H1 (cell line): ENCODE data around the gene EVA1C. TPM values are rescaled to one million over a fixed set of nuclear protein-coding genes. Genes with fewer than 3 reads are reported as not detected.

ENCODE experiments used
- CTCF ChIA-PET: fragments of 300-600 bp; sonication (Branson Sonifier 250); formaldehyde crosslinking; loops from one replicate; lab custom pipeline; 2021; ENCODE audit not compliant: partially characterized antibody; lab: Charles Lee
- POLR2A ChIA-PET: fragments of 300-600 bp; sonication (Branson Sonifier 250); formaldehyde crosslinking; loops from one replicate; lab custom pipeline; 2021; ENCODE audit warnings: inconsistent platforms; ENCODE audit not compliant: partially characterized antibody; lab: Charles Lee
- DNase-seq, 2 experiments: peaks; one replicate each; pipeline versions ENCODE4 v3.0.0 to v3.0.0-alpha.2; 2010 to 2022; ENCODE audit warnings: low spot score in 2 of 2, low read depth in 1 of 2, mixed read lengths in 1 of 2
- FAIRE-seq: peaks from 2 replicates; lab custom pipeline; 2011; peaks lifted over from hg19 to GRCh38; lab: Jason Lieb, UNC
- H2AFZ ChIP-seq: 2 replicates; pipeline ENCODE4 v1.8.1; 2012; ENCODE audit warnings: low read length, inconsistent platforms
- H2AK5ac ChIP-seq: 2 replicates; pipeline ENCODE4 v1.6.1; 2013; ENCODE audit warnings: low read depth, low read length
- H2BK120ac ChIP-seq: replicated peaks from 2 replicates; pipeline ENCODE3; 2013; ENCODE audit warnings: low read depth, low read length, inconsistent platforms
- H2BK12ac ChIP-seq: 2 replicates; pipeline ENCODE4 v1.6.1; 2013; ENCODE audit warnings: low read depth, low read length
- H2BK15ac ChIP-seq: 2 replicates; pipeline ENCODE4 v1.6.1; 2013; ENCODE audit warnings: low read length
- H2BK20ac ChIP-seq: 2 replicates; pipeline ENCODE4 v1.6.1; 2013; ENCODE audit warnings: low read length
- H2BK5ac ChIP-seq: 2 replicates; pipeline ENCODE4 v1.6.1; 2013; ENCODE audit warnings: low read depth, low read length
- H3K14ac ChIP-seq: 2 replicates; pipeline ENCODE4 v1.6.1; 2013; ENCODE audit warnings: inconsistent platforms; ENCODE audit not compliant: insufficient read length
- H3K18ac ChIP-seq: 2 replicates; pipeline ENCODE4 v1.6.1; 2013; ENCODE audit warnings: low read length; ENCODE audit errors: extremely low read depth
- H3K23ac ChIP-seq: 2 replicates; pipeline ENCODE4 v1.6.1; 2013; ENCODE audit warnings: inconsistent platforms; ENCODE audit not compliant: insufficient read length
- H3K23me2 ChIP-seq: 2 replicates; pipeline ENCODE4 v1.6.1; 2013; ENCODE audit warnings: low read depth, low read length
- H3K27ac ChIP-seq: 2 replicates; pipeline ENCODE4 v1.6.1; 2011; ENCODE audit warnings: low read depth, low read length, inconsistent platforms
- H3K27me3 ChIP-seq, 4 experiments: replicated peaks in 1 of 4; 1 replicate in 1 of 4; 2 replicates in 3 of 4; pipeline versions ENCODE4 v1.6.1 to v1.8.1; 2011 to 2013; ENCODE audit warnings: low read length in 3 of 4, mild to moderate bottlenecking in 3 of 4, inconsistent platforms in 2 of 4, mixed read lengths in 2 of 4, moderate library complexity in 1 of 4; ENCODE audit not compliant: control insufficient read depth in 3 of 4, insufficient read depth in 3 of 4; ENCODE audit errors: extremely low read depth in 1 of 4
- H3K36me3 ChIP-seq, 4 experiments: 2 replicates each; pipeline versions ENCODE4 v1.6.1 to v1.8.1; 2011 to 2013; ENCODE audit warnings: mild to moderate bottlenecking in 4 of 4, low read length in 3 of 4, moderate library complexity in 2 of 4, control low read depth in 1 of 4, inconsistent platforms in 1 of 4; ENCODE audit not compliant: insufficient read depth in 4 of 4, control insufficient read depth in 2 of 4
- H3K4ac ChIP-seq: replicated peaks from 2 replicates; pipeline ENCODE3; 2013; ENCODE audit warnings: low read length, low read depth, mixed read lengths, inconsistent platforms; ENCODE audit not compliant: insufficient read length
- H3K4me1 ChIP-seq, 4 experiments: replicated peaks in 1 of 4; 1 replicate in 1 of 4; 2 replicates in 3 of 4; pipeline versions ENCODE4 v1.6.1 to v1.8.1; 2011 to 2013; ENCODE audit warnings: low read length in 3 of 4, inconsistent platforms in 2 of 4, mixed read lengths in 1 of 4; ENCODE audit not compliant: insufficient read depth in 4 of 4, control insufficient read depth in 3 of 4
- H3K4me2 ChIP-seq, 2 experiments: 2 replicates each; pipeline versions ENCODE4 v1.6.1 to v1.8.1; 2011 to 2013; ENCODE audit warnings: low read depth in 2 of 2, low read length in 2 of 2, control low read depth in 1 of 2, inconsistent platforms in 1 of 2, mild to moderate bottlenecking in 1 of 2; ENCODE audit not compliant: insufficient read depth in 1 of 2
- H3K4me3 ChIP-seq, 4 experiments: fragments of 200-600, 300-600 bp in 1 of 4; sonication (generic), shearing (Covaris generic), sonication (Bioruptor Twin) in 1 of 4; 2 replicates each; pipeline versions ENCODE4 v1.5.1 to v1.8.1; 2011 to 2016; ENCODE audit warnings: low read length in 4 of 4, low read depth in 3 of 4, control low read depth in 2 of 4, inconsistent platforms in 2 of 4, mild to moderate bottlenecking in 2 of 4, mixed read lengths in 1 of 4, moderate library complexity in 1 of 4; ENCODE audit not compliant: insufficient read depth in 2 of 4; ENCODE audit errors: extremely low read depth in 1 of 4
- H3K56ac ChIP-seq: replicated peaks from 2 replicates; pipeline ENCODE3; 2013; ENCODE audit warnings: low read depth, mild to moderate bottlenecking, mixed read lengths, low read length, inconsistent platforms; ENCODE audit not compliant: insufficient read length
- H3K79me1 ChIP-seq: 2 replicates; pipeline ENCODE4 v1.6.1; 2013; ENCODE audit warnings: low read depth, low read length, control low read depth
- H3K79me2 ChIP-seq, 2 experiments: 2 replicates each; pipeline versions ENCODE4 v1.6.1 to v1.8.1; 2012 to 2013; ENCODE audit warnings: low read length in 2 of 2, mild to moderate bottlenecking in 2 of 2, inconsistent platforms in 1 of 2; ENCODE audit not compliant: insufficient read depth in 2 of 2, control insufficient read depth in 1 of 2
- H3K9ac ChIP-seq, 4 experiments: replicated peaks in 1 of 4; 1 replicate in 1 of 4; 2 replicates in 3 of 4; pipeline versions ENCODE4 v1.6.1 to v1.8.1; 2011 to 2013; ENCODE audit warnings: low read depth in 3 of 4, low read length in 3 of 4, control low read depth in 2 of 4, mild to moderate bottlenecking in 2 of 4, moderate library complexity in 2 of 4, inconsistent platforms in 1 of 4; ENCODE audit errors: extremely low read depth in 1 of 4
- H3K9me3 ChIP-seq, 2 experiments: 2 replicates each; pipeline versions ENCODE4 v1.6.1 to v1.8.1; 2012 to 2013; ENCODE audit warnings: mild to moderate bottlenecking in 2 of 2, moderate library complexity in 2 of 2, control low read depth in 1 of 2, inconsistent platforms in 1 of 2, low read depth in 1 of 2, low read length in 1 of 2, mixed read lengths in 1 of 2; ENCODE audit not compliant: insufficient read depth in 2 of 2
- H4K20me1 ChIP-seq, 2 experiments: replicated peaks in 1 of 2; 2 replicates each; pipeline versions ENCODE3 to v1.8.1; 2011 to 2013; ENCODE audit warnings: inconsistent platforms in 2 of 2, low read length in 2 of 2, mild to moderate bottlenecking in 1 of 2; ENCODE audit not compliant: insufficient read depth in 2 of 2, control insufficient read depth in 1 of 2
- H4K5ac ChIP-seq: 2 replicates; pipeline ENCODE4 v1.6.1; 2013; ENCODE audit warnings: low read length, low read depth, mixed read lengths, inconsistent platforms; ENCODE audit not compliant: insufficient read length
- H4K8ac ChIP-seq: 2 replicates; pipeline ENCODE4 v1.8.0; 2013; ENCODE audit warnings: mild to moderate bottlenecking, moderate library complexity, low read length, inconsistent platforms; ENCODE audit not compliant: insufficient read depth; ENCODE audit errors: extremely low read depth
- H4K91ac ChIP-seq: replicated peaks from 2 replicates; pipeline ENCODE3; 2013; ENCODE audit warnings: low read length, mixed read lengths, inconsistent platforms; ENCODE audit not compliant: insufficient read length
- EGR1 ChIP-seq: IDR thresholded peaks from 2 replicates; pipeline ENCODE4 v1.6.1; 2011; ENCODE audit warnings: low read depth, low read length, borderline replicate concordance
- EZH2 ChIP-seq: fragments of 200-600 bp; sonication (generic); IDR thresholded peaks from 2 replicates; pipeline ENCODE4 v1.7.1; 2012; ENCODE audit warnings: low read depth, mild to moderate bottlenecking, moderate library complexity, low read length, inconsistent platforms; ENCODE audit not compliant: severe bottlenecking
- GTF2F1 ChIP-seq: IDR thresholded peaks from 2 replicates; pipeline ENCODE4 v1.6.1; 2012; ENCODE audit warnings: low read depth, low read length, improper control_type of control experiment, borderline replicate concordance
- JUN ChIP-seq: IDR thresholded peaks from 2 replicates; pipeline ENCODE4 v1.6.1; 2011; ENCODE audit warnings: low read depth, mild to moderate bottlenecking, improper control_type of control experiment, low read length
- PHF8 ChIP-seq: fragments of 200-600 bp; sonication (generic); conservative IDR thresholded peaks from 2 replicates; pipeline ENCODE4 v1.7.1; 2012; ENCODE audit warnings: low read depth, mild to moderate bottlenecking, inconsistent platforms, low read length, moderate library complexity
- POLR2AphosphoS5 ChIP-seq: IDR thresholded peaks from 2 replicates; pipeline ENCODE4 v1.6.1; 2011; ENCODE audit warnings: low read depth, low read length
- SUZ12 ChIP-seq: fragments of 200-600 bp; sonication (generic); IDR thresholded peaks from 2 replicates; pipeline ENCODE4 v1.6.1; 2012; ENCODE audit warnings: mild to moderate bottlenecking, inconsistent platforms, low read length, moderate library complexity, mixed read lengths
- YY1 ChIP-seq: IDR thresholded peaks from 2 replicates; pipeline ENCODE4 v1.6.1; 2011; ENCODE audit warnings: low read depth, mild to moderate bottlenecking, low read length
- WGBS, 2 experiments: shearing (Covaris generic) in 1 of 2; methylation state at CpG; one replicate each; pipeline versions ENCODE4 v1.1.6 to v1.1.7; 2013 to 2015; ENCODE audit warnings: low lambda C conversion rate in 2 of 2, mixed read lengths in 2 of 2, inconsistent platforms in 1 of 2, low coverage in 1 of 2, missing lambda C conversion rate in 1 of 2; ENCODE audit not compliant: insufficient replicate concordance in 2 of 2, insufficient coverage in 1 of 2, insufficient read length in 1 of 2; ENCODE audit errors: extremely low coverage in 1 of 2, missing lambda C conversion rate in 1 of 2; 5-methylcytosine and 5-hydroxymethylcytosine counted together
- polyA plus RNA-seq, 7 experiments: library from polyadenylated mRNA; depleted of rRNA in 3 of 7; stranded (reverse) in 5 of 7; unstranded in 2 of 7; fragments of >200 nt in 5 of 7; fragments of 200-250 nt in 2 of 7; gene quantifications; 1 replicate in 5 of 7; 2 replicates in 1 of 7; 4 replicates in 1 of 7; pipeline versions ENCODE4 v1.2.1 to v1.2.3, GENCODE V29; 2011 to 2013; ENCODE audit warnings: missing spikeins in 2 of 7, mixed read lengths in 2 of 7
- total RNA-seq: library from RNA; stranded (reverse); fragmentation: NEBNext Ultra II Directional; extraction: Animal tissue kit (Norgen Biotek cat#: 25700); gene quantifications from 2 replicates; pipeline ENCODE4 v1.2.1, GENCODE V29; 2021
- TF ChIP-seq, protein P1 (sequence below), 3 experiments: IDR thresholded peaks; 1 replicate in 2 of 3; 2 replicates in 1 of 3; pipeline versions ENCODE4 v1.5.1 to v1.6.1; 2011; ENCODE audit warnings: low read length in 3 of 3, mild to moderate bottlenecking in 3 of 3, inconsistent platforms in 2 of 3, low read depth in 1 of 3, moderate library complexity in 1 of 3; ENCODE audit not compliant: insufficient read depth in 1 of 3; ENCODE audit errors: control extremely low read depth in 1 of 3

The EVA1C gene
- total and polyA plus RNA-seq, 2 of the 8 experiments (the other 6 are each of a cell fraction or from before 2014, with no cell fraction given), result 2.6 to 3.6 TPM

DNA sequence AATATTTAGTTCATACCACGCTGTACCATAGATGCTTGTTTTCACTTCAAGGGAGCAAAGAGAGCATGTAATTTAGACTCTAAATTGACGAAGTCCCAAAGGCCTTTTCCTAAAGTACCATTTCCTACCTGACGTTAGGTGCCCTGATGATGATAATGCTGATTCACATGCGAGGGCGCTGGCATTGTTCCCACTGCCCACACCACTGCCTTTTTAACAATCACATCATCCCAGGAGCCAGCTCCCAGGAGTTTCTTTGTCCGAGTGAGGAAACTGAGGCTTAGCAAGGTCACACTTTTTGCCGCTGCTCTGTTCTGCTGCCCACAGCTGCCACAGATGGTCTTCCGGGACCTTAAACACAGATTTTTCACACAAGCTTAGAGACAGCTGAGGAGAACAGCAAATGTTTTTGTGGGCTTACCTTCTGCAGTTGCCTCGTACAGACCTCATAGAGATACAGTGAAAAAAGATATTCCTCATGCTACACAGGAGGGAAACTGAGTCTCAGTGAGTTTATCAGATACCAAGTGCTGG is 69.4 kb downstream of the EVA1C start:
- Histone ChIP-seq H2AK5ac (no peak overlapping the region), H3K4me1 (peaks cover 0 to 10% (median 6%) of the 10 kb centered on the region in 4 experiments; a peak in 5 of 7 replicates), H3K4me3 (no peak overlapping the region), H3K9me3 (no peaks in the 10 kb centered on the region), H3K14ac (no peak overlapping the region), H3K23ac (no peak overlapping the region), H3K18ac (no peak overlapping the region), H4K20me1 (no peaks in the 10 kb centered on the region), H4K8ac (no peak overlapping the region), H3K79me2 (no peaks in the 10 kb centered on the region; a peak in 1 of 4 replicates), H3K4ac (no peak overlapping the region), H4K5ac (no peak overlapping the region), H2AFZ (no peak overlapping the region), H2BK20ac (no peak overlapping the region), H2BK12ac (no peak overlapping the region), H3K27me3 (no peaks in the 10 kb centered on the region), H3K23me2 (no peaks in the 10 kb centered on the region; the same call in 1 of the 2 replicates), H2BK120ac (no peak overlapping the region), H4K91ac (no peak overlapping the region), H2BK15ac (no peak overlapping the region), H3K56ac (no peak overlapping the region), H2BK5ac (no peak overlapping the region), H3K79me1 (no peaks in the 10 kb centered on the region), H3K36me3 (no peaks in the 10 kb centered on the region)
- POLR2A ChIA-PET, result interaction anchor here (1.2 kb wide), 1 partner anchor 40 kb away, joined by 3 read pairs; no protein-coding TSS in a partner anchor
- no peak for DNase-seq
- CTCF ChIA-PET, result interaction anchor here (0.6 to 2.1 kb wide), 8 partner anchors 9 to 119 kb away, joined by 3 to 9 read pairs (median 4); no protein-coding TSS in a partner anchor
- TF ChIP-seq POLR2AphosphoS5 (no peak), YY1 (no peak), JUN (no peak), GTF2F1 (no peak), EGR1 (no peak), SUZ12 (no peak), EZH2 (no peak), PHF8 (no peak)
- TF ChIP-seq, protein P1, sequence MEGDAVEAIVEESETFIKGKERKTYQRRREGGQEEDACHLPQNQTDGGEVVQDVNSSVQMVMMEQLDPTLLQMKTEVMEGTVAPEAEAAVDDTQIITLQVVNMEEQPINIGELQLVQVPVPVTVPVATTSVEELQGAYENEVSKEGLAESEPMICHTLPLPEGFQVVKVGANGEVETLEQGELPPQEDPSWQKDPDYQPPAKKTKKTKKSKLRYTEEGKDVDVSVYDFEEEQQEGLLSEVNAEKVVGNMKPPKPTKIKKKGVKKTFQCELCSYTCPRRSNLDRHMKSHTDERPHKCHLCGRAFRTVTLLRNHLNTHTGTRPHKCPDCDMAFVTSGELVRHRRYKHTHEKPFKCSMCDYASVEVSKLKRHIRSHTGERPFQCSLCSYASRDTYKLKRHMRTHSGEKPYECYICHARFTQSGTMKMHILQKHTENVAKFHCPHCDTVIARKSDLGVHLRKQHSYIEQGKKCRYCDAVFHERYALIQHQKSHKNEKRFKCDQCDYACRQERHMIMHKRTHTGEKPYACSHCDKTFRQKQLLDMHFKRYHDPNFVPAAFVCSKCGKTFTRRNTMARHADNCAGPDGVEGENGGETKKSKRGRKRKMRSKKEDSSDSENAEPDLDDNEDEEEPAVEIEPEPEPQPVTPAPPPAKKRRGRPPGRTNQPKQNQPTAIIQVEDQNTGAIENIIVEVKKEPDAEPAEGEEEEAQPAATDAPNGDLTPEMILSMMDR (IDR thresholded peaks at IDR 0.05; ENCODE audit: control extremely low read depth in 1 of 3, insufficient read depth in 1 of 3, low read depth in 1 of 3, low read length in 3 of 3), result no peak
- TF ChIP-seq, all 59 proteins: peak for 0
- no peak for FAIRE-seq
- WGBS, 2 experiments, result 81% methylated on average over 9 of the region's 9 CpGs; no CpG with 5 or more reads in 1 of the 2 experiments
- no peak overlapping the region for H3K4me2 ChIP-seq
- no peak overlapping the region for H3K27ac ChIP-seq
- H3K9ac ChIP-seq, result no peak overlapping the region
